Adrenal gland (tissue), 12 donors: ENCODE results near the gene ASPHD2. TPM values are rescaled to one million over a fixed set of nuclear protein-coding genes. Genes with fewer than 3 reads are reported as not detected.

ENCODE experiments used
- DNase-seq, 7 donors: peaks; one replicate each; pipeline ENCODE4 v3.0.0-alpha.2; 2019 to 2020
- H3K27ac ChIP-seq, 5 donors: fragments of 200-600 bp; sonication (generic) in 4 of 5; 1 replicate in 3 of 5; 2 replicates in 2 of 5; pipeline versions ENCODE4 v1.5.1 to v1.8.0; 2016 to 2020; ENCODE audit warnings: mild to moderate bottlenecking in 1 of 5
- H3K27me3 ChIP-seq: fragments of 200-600 bp; 2 replicates; pipeline ENCODE4 v1.8.0; 2021
- H3K36me3 ChIP-seq, 2 donors: fragments of 200-600 bp; replicated peaks in 1 of 2; 1 replicate in 1 of 2; 2 replicates in 1 of 2; pipeline versions ENCODE4 v1.5.1 to v1.8.0; 2018 to 2022
- H3K4me1 ChIP-seq, 2 donors: fragments of 200-600 bp; replicated peaks in 1 of 2; 1 replicate in 1 of 2; 2 replicates in 1 of 2; pipeline versions ENCODE4 v1.5.1 to v1.8.0; 2018 to 2021
- H3K4me3 ChIP-seq, 4 donors: fragments of 200-600 bp; sonication (generic) in 3 of 4; one replicate each; pipeline ENCODE4 v1.5.1; 2016 to 2018
- H3K9me3 ChIP-seq, 3 donors: fragments of 200-600 bp; sonication (generic) in 1 of 3; replicated peaks in 1 of 3; 1 replicate in 2 of 3; 2 replicates in 1 of 3; pipeline versions ENCODE4 v1.5.1 to v1.8.0; 2016 to 2021
- CTCF ChIP-seq, 6 experiments: fragments of 450-650 bp in 4 of 6; fragments of 200-600 bp in 2 of 6; sonication (generic) in 1 of 6; IDR thresholded peaks; 1 replicate in 5 of 6; 2 replicates in 1 of 6; pipeline versions ENCODE4 v1.5.1 to v1.8.0; 2016 to 2021; ENCODE audit warnings: antibody characterized with exemption in 6 of 6, mild to moderate bottlenecking in 2 of 6, moderate library complexity in 1 of 6
- POLR2A ChIP-seq, 2 donors: fragments of 450-650 bp; IDR thresholded peaks; one replicate each; pipeline ENCODE4 v1.6.1; 2017; ENCODE audit warnings: antibody characterized with exemption in 2 of 2, mild to moderate bottlenecking in 2 of 2, moderate library complexity in 1 of 2
- WGBS, 4 donors: extraction: QIAGEN DNeasy Blood & Tissue Kit in 2 of 4; methylation state at CpG; one replicate each; pipeline versions ENCODE4 v1.1.5 to v1.1.7; 2013 to 2017; 5-methylcytosine and 5-hydroxymethylcytosine counted together
- intact Hi-C, 2 donors: fragments of 100-400 bp; cut with DNase I; formaldehyde crosslinking; loops; one replicate each; pipeline versions ENCODE4 v1.14.1 to v1.15.0; 2022 to 2023
- polyA plus RNA-seq, 3 donors: library from polyadenylated mRNA; stranded (reverse); fragments of 200-250 nt in 2 of 3; fragments of 350-450 nt in 1 of 3; fragmentation: Illumina TruSeq in 1 of 3; extraction: RNeasy Lipid Tissue Mini Kit (QIAGEN cat#74804) in 1 of 3; gene quantifications; one replicate each; pipeline ENCODE4 v1.2.3, GENCODE V29; 2013 to 2014
- total RNA-seq, 9 donors: library from RNA; depleted of rRNA in 4 of 9; stranded (reverse); fragments of >200 nt in 4 of 9; fragments of 120-200 nt in 1 of 9; fragmentation: NEBNext Ultra II Directional in 1 of 9; extraction: Animal tissue kit (Norgen Biotek cat#: 25700) in 1 of 9; gene quantifications; one replicate each; pipeline versions ENCODE4 v1.1.0 to v1.2.4, GENCODE V29; 2013 to 2023
- donor health status: healthy with polysubstance abuse.
- donor health status: Bipolar disorder and iron deficiency.
- donor health status: DM: yes; HTN: yes; CAD: no.
- donor health status: DM: no; HTN: no; CAD: no.
- donor health status: DM: no; HTN: no; CAD: no.
- donor health status: DM: yes; HTN: yes; CAD: no.

ASPHD2 gene
- total and polyA plus RNA-seq, 12 donors: 0.06 to 1.7 (median 0.45) TPM

GRCh38 chr22:26452236-26453016, 23.4 kb downstream of the ASPHD2 start:
- 96 to 99% (median 96%) methylated on average over 18 to 23 of the region's 23 CpGs for WGBS, 4 donors
- H3K36me3 ChIP-seq: peaks cover 0 to 51% of the 10 kb centered on the region in 2 donors
- intact Hi-C loops: no loop called here
- TF ChIP-seq POLR2A (IDR thresholded peaks at IDR 0.05): no peak
- TF ChIP-seq CTCF (IDR thresholded peaks at IDR 0.05): no peak
- no peaks in the 10 kb centered on the region for H3K9me3 ChIP-seq
- H3K27ac ChIP-seq: no peak overlapping the region
- H3K4me1 ChIP-seq: no peaks in the 10 kb centered on the region
- H3K27me3 ChIP-seq: no peaks in the 10 kb centered on the region
- DNase-seq: no peak
- H3K4me3 ChIP-seq: no peak overlapping the region

- WGBS, 4 donors: 94 to 96% (median 96%) methylated on average over 9 of the region's 9 CpGs
- no peak for TF ChIP-seq POLR2A (IDR thresholded peaks at IDR 0.05)
- TF ChIP-seq CTCF (IDR thresholded peaks at IDR 0.05): no peak
- no peak overlapping the region for H3K4me3 ChIP-seq
- no peaks in the 10 kb centered on the region for H3K4me1 ChIP-seq
- H3K9me3 ChIP-seq: no peaks in the 10 kb centered on the region
- H3K27me3 ChIP-seq: no peaks in the 10 kb centered on the region
- peaks cover 0 to 59% of the 10 kb centered on the region in 2 donors for H3K36me3 ChIP-seq
- intact Hi-C loops: no loop called here
- H3K27ac ChIP-seq: no peak overlapping the region
- DNase-seq: no peak
These were observed 24.2 kb downstream of the ASPHD2 start for GRCh38 chr22:26453216-26453615.

GRCh38 chr22:26453812-26454500, 24.9 kb downstream of the ASPHD2 start:
- Histone ChIP-seq H3K27ac (no peak overlapping the region), H3K27me3 (no peaks in the 10 kb centered on the region), H3K4me1 (no peaks in the 10 kb centered on the region), H3K4me3 (no peak overlapping the region), H3K9me3 (no peaks in the 10 kb centered on the region), H3K36me3 (peaks cover 0 to 63% of the 10 kb centered on the region in 2 donors)
- intact Hi-C loops: no loop called here
- WGBS, 4 donors: 88 to 90% (median 89%) methylated on average over 5 of the region's 5 CpGs
- no peak for DNase-seq
- no peak for TF ChIP-seq CTCF (IDR thresholded peaks at IDR 0.05)
- no peak for TF ChIP-seq POLR2A (IDR thresholded peaks at IDR 0.05)

GRCh38 chr22:26457661-26458272, 28.7 kb downstream of the ASPHD2 start:
- Histone ChIP-seq H3K9me3 (no peaks in the 10 kb centered on the region), H3K4me1 (peaks cover 2 to 19% of the 10 kb centered on the region in 2 donors), H3K36me3 (peaks cover 0 to 44% of the 10 kb centered on the region in 2 donors), H3K4me3 (no peak overlapping the region), H3K27ac (no peak overlapping the region), H3K27me3 (no peaks in the 10 kb centered on the region)
- intact Hi-C loops: no loop called here
- no peak for DNase-seq
- WGBS, 4 donors: 93 to 98% (median 95%) methylated on average over 15 to 26 of the region's 26 CpGs
- no peak for TF ChIP-seq POLR2A (IDR thresholded peaks at IDR 0.05)
- TF ChIP-seq CTCF (IDR thresholded peaks at IDR 0.05): no peak
